A549 (cell line): ENCODE measurements around the gene AHSG. TPM values are rescaled to one million over a fixed set of nuclear protein-coding genes. Genes with fewer than 3 reads are reported as not detected.
A peak's percentile ranks its signal among the peaks of the same experiment; 100 is the strongest.

Source experiments
- ATAC-seq, 2 experiments: fragments of 200-7000 bp in 1 of 2; fragments of >200 bp in 1 of 2; cut with Nextera tagmentation in 1 of 2; cut with Tn5 transposase in 1 of 2; 3 replicates each; pipeline versions ENCODE4 v1.8.0 to v1.9.1; 2018 to 2020; ENCODE audit warnings: mild to moderate bottlenecking in 1 of 2, moderate library complexity in 1 of 2
- CTCF ChIA-PET: fragments of 300-600 bp; sonication (Branson Sonifier 250); formaldehyde crosslinking; extraction: SDS; loops from one replicate; lab custom pipeline; 2021; ENCODE audit warnings: antibody characterized with exemption, inconsistent platforms; lab: Yijun Ruan, JAX
- POLR2A ChIA-PET: fragments of 350-600 bp; formaldehyde crosslinking; extraction: SDS; loops from one replicate; lab custom pipeline; 2021; ENCODE audit warnings: antibody characterized with exemption, inconsistent platforms; lab: Yijun Ruan, JAX
- DNase-seq, 2 experiments: peaks; one replicate each; pipeline versions ENCODE4 v3.0.0 to v3.0.0-alpha.2; 2011 to 2016; ENCODE audit warnings: low read depth in 1 of 2, low spot score in 1 of 2
- FAIRE-seq: peaks from 2 replicates; lab custom pipeline; 2011; peaks lifted over from hg19 to GRCh38; lab: Jason Lieb, UNC
- H3K27ac ChIP-seq, 2 experiments: fragments of >200 bp; sonication (Bioruptor Twin); formaldehyde crosslinking; 3 replicates each; pipeline ENCODE4 v1.5.1; 2016 to 2017
- H3K4me1 ChIP-seq: fragments of >200 bp; sonication (Bioruptor Twin); formaldehyde crosslinking; 3 replicates; pipeline ENCODE4 v1.6.1; 2016
- H3K4me2 ChIP-seq: fragments of >200 bp; sonication (Bioruptor Twin); formaldehyde crosslinking; 3 replicates; pipeline ENCODE4 v1.6.1; 2016
- H3K4me3 ChIP-seq: fragments of >200 bp; sonication (Bioruptor Twin); formaldehyde crosslinking; 3 replicates; pipeline ENCODE4 v1.5.1; 2016
- H3K9me3 ChIP-seq: fragments of >200 bp; sonication (Bioruptor Twin); formaldehyde crosslinking; 3 replicates; pipeline ENCODE4 v1.6.1; 2016
- CBX2 ChIP-seq: fragments of 200-600 bp; sonication (generic); IDR thresholded peaks from 2 replicates; pipeline ENCODE4 v1.6.1; 2016; ENCODE audit warnings: low read depth, mild to moderate bottlenecking, borderline replicate concordance
- CHD2 ChIP-seq: fragments of 150-350 bp; IDR thresholded peaks from 2 replicates; pipeline ENCODE4 v1.6.1; 2014; ENCODE audit warnings: low read length; ENCODE audit not compliant: partially characterized antibody
- ESRRA ChIP-seq: fragments of 150-350 bp; IDR thresholded peaks from 2 replicates; pipeline ENCODE4 v1.6.1; 2014; ENCODE audit warnings: mild to moderate bottlenecking, low read length, borderline replicate concordance
- FOSL2 ChIP-seq, 2 experiments: fragments of 450-650 bp in 1 of 2; fragments of >200 bp in 1 of 2; sonication (Bioruptor Twin) in 1 of 2; formaldehyde crosslinking; IDR thresholded peaks; 2 replicates each; pipeline versions ENCODE4 v1.5.0 to v1.6.1; 2016 to 2020; ENCODE audit warnings: mild to moderate bottlenecking in 1 of 2, moderate library complexity in 1 of 2
- HEYL ChIP-seq: fragments of 250-450 bp; sonication (Bioruptor Pico); IDR thresholded peaks from 2 replicates; pipeline ENCODE4 v1.8.0; 2021; ENCODE audit warnings: mild to moderate bottlenecking, moderate library complexity
- JUNB ChIP-seq: fragments of >200 bp; sonication (Bioruptor Twin); formaldehyde crosslinking; IDR thresholded peaks from 2 replicates; pipeline ENCODE4 v1.6.1; 2016
- KDM1A ChIP-seq: fragments of 200-600 bp; sonication (generic); IDR thresholded peaks from 2 replicates; pipeline ENCODE4 v1.6.1; 2016; ENCODE audit warnings: low read depth, mild to moderate bottlenecking
- MAFK ChIP-seq: fragments of 450-650 bp; IDR thresholded peaks from 2 replicates; pipeline ENCODE4 v1.6.1; 2014; ENCODE audit not compliant: partially characterized antibody
- NFE2L2 ChIP-seq: fragments of 150-350 bp; conservative IDR thresholded peaks from 2 replicates; pipeline ENCODE4 v1.6.1; 2014; ENCODE audit warnings: low read length
- RAD21 ChIP-seq, 2 experiments: fragments of >200 bp in 1 of 2; sonication (Bioruptor Twin) in 1 of 2; formaldehyde crosslinking in 1 of 2; IDR thresholded peaks in 1 of 2; conservative IDR thresholded peaks in 1 of 2; 2 replicates in 1 of 2; 3 replicates in 1 of 2; pipeline ENCODE4 v1.6.1; 2012 to 2018; ENCODE audit warnings: inconsistent platforms in 1 of 2
- RCOR1 ChIP-seq: fragments of 150-350 bp; IDR thresholded peaks from 2 replicates; pipeline ENCODE4 v1.6.1; 2014; ENCODE audit warnings: antibody characterized with exemption, low read length, low read depth
- ZC3H11A ChIP-seq: fragments of 450-650 bp; IDR thresholded peaks from 2 replicates; pipeline ENCODE4 v1.6.1; 2014; ENCODE audit warnings: antibody characterized with exemption, mild to moderate bottlenecking
- whole genome bisulfite sequencing: methylation state at CpG from one replicate; pipeline ENCODE4 v1.1.6; 2017; ENCODE audit errors: missing lambda C conversion rate; 5-methylcytosine and 5-hydroxymethylcytosine counted together
- polyA plus RNA-seq, 4 experiments: library from polyadenylated mRNA; depleted of rRNA in 3 of 4; stranded (reverse); fragments of >200 nt; fragmentation: RNase III in 1 of 4; extraction: RNeasy Plus Mini Kit Qiagen cat#74134 plus additional on column Dnase treatment in 1 of 4; gene quantifications; 2 replicates in 3 of 4; 3 replicates in 1 of 4; pipeline ENCODE4 v1.2.3, GENCODE V29; 2011 to 2017
- TF ChIP-seq, protein P1 (sequence below): fragments of 150-350 bp; IDR thresholded peaks from 2 replicates; pipeline ENCODE4 v1.6.1; 2014; ENCODE audit warnings: low read depth, mild to moderate bottlenecking, low read length
- TF ChIP-seq, protein P2 (sequence below): fragments of 200-600 bp; sonication (generic); IDR thresholded peaks from 2 replicates; pipeline ENCODE4 v1.6.1; 2016; ENCODE audit warnings: antibody characterized with exemption, mild to moderate bottlenecking, moderate library complexity
- TF ChIP-seq, protein P3 (sequence below): fragments of 450-650 bp; IDR thresholded peaks from 2 replicates; pipeline ENCODE4 v1.6.1; 2014; ENCODE audit warnings: antibody characterized with exemption

AHSG gene
- polyA plus RNA-seq, 2 of the 4 experiments (the other 2 are of a cell fraction), result 0.08 to 0.49 TPM

DNA sequence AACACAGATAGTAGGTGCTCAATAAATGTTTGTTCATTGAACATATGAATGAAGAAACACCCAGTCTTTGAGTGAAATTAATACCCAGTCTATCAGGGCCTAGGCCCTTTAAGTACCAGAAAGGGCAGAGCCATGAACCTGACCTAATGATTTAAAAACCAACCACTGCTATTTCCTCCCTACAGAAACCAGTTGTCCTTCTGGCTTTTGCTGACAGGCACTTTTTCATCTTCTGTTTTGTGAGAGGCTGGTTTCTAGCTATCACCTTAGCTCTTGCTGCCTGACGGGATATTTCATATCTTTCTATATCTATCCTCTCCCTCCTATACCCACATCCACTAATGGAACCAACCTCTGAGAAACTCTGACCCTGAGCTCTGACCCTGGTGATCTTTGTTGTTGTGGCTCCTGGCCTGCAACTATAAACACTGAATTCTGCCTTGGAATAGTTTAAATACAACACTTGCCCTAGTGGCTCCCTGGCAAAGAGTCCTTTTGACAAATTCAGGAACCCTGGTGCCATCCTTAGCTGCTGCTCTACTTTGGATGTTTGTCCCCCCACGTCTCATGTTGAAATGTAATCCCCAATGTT is 4.1 kb upstream of the AHSG start:
- DNase-seq (no peak), ATAC-seq (no peak), FAIRE-seq (no peak)
- H3K4me3 ChIP-seq, result no peak overlapping the region
- ChIA-PET CTCF (interaction anchor here (0.7 to 3.2 kb wide), 8 partner anchors 8 to 626 kb away, joined by 3 to 14 read pairs (median 4); no protein-coding TSS in a partner anchor), POLR2A (no interaction called here)
- no peak overlapping the region for H3K27ac ChIP-seq
- 86% methylated on average over 2 of the region's 2 CpGs for WGBS
- no peak overlapping the region for H3K4me2 ChIP-seq
- H3K4me1 ChIP-seq, result peaks cover 19% of the 10 kb centered on the region
- H3K9me3 ChIP-seq, result no peaks in the 10 kb centered on the region
- TF ChIP-seq MAFK (peak; percentile 27), CBX2 (no peak)

DNA sequence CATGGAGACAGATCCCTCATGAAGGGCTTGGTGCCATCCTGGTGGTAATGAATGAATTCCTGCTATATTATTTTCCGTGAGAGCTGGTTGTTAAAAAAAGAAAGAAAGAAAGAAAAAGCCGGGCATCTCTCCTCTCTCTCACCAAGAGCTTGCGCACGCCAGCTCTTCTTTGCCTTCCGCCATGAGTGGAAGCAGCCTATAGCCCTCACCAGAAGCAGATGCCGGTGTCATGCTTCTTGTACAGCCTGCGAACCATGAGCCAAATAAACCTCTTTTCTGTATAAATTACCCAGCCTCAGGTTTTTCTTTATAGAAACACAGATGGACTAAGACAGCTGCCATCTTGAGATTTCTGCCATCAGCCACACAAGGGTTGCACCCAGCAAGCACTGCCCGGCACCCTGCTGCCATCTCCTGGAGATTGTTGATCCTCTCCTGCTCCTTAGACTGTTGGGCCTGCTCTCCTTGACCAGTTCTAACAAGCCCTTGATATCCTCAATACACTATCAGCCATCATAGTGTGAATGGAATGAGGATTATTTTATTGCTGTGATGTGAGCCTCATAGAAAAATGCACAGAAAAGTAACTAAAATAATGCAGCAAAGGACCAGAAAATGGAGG is 3.5 kb upstream of the AHSG start:
- CTCF ChIA-PET, result interaction anchor here (0.8 to 3.2 kb wide), 7 partner anchors 8 to 627 kb away, joined by 3 to 14 read pairs (median 5); no protein-coding TSS in a partner anchor
- POLR2A ChIA-PET, result no interaction called here
- no peaks in the 10 kb centered on the region for H3K9me3 ChIP-seq
- peak in 1 of 2 experiments; percentile 41 for DNase-seq
- TF ChIP-seq, protein P1, sequence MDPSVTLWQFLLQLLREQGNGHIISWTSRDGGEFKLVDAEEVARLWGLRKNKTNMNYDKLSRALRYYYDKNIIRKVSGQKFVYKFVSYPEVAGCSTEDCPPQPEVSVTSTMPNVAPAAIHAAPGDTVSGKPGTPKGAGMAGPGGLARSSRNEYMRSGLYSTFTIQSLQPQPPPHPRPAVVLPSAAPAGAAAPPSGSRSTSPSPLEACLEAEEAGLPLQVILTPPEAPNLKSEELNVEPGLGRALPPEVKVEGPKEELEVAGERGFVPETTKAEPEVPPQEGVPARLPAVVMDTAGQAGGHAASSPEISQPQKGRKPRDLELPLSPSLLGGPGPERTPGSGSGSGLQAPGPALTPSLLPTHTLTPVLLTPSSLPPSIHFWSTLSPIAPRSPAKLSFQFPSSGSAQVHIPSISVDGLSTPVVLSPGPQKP, result no peak
- TF ChIP-seq, protein P2, sequence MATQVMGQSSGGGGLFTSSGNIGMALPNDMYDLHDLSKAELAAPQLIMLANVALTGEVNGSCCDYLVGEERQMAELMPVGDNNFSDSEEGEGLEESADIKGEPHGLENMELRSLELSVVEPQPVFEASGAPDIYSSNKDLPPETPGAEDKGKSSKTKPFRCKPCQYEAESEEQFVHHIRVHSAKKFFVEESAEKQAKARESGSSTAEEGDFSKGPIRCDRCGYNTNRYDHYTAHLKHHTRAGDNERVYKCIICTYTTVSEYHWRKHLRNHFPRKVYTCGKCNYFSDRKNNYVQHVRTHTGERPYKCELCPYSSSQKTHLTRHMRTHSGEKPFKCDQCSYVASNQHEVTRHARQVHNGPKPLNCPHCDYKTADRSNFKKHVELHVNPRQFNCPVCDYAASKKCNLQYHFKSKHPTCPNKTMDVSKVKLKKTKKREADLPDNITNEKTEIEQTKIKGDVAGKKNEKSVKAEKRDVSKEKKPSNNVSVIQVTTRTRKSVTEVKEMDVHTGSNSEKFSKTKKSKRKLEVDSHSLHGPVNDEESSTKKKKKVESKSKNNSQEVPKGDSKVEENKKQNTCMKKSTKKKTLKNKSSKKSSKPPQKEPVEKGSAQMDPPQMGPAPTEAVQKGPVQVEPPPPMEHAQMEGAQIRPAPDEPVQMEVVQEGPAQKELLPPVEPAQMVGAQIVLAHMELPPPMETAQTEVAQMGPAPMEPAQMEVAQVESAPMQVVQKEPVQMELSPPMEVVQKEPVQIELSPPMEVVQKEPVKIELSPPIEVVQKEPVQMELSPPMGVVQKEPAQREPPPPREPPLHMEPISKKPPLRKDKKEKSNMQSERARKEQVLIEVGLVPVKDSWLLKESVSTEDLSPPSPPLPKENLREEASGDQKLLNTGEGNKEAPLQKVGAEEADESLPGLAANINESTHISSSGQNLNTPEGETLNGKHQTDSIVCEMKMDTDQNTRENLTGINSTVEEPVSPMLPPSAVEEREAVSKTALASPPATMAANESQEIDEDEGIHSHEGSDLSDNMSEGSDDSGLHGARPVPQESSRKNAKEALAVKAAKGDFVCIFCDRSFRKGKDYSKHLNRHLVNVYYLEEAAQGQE, result no peak
- peak in 1 of 2 experiments; percentile 38; a peak in 2 of 5 replicates for TF ChIP-seq RAD21 (conservative IDR thresholded peaks at IDR 0.05 in 1 of 2, IDR thresholded peaks at IDR 0.05 in 1 of 2)
- TF ChIP-seq, all 56 proteins: peak for 1
- Histone ChIP-seq H3K27ac (no peak overlapping the region), H3K4me1 (peaks cover 19% of the 10 kb centered on the region), H3K4me3 (no peak overlapping the region), H3K4me2 (no peak overlapping the region)
- peak in 1 of 2 experiments; percentile 79; a peak in 3 of 6 replicates for ATAC-seq
- 80% methylated on average over 8 of the region's 8 CpGs for WGBS
- FAIRE-seq, result no peak

DNA sequence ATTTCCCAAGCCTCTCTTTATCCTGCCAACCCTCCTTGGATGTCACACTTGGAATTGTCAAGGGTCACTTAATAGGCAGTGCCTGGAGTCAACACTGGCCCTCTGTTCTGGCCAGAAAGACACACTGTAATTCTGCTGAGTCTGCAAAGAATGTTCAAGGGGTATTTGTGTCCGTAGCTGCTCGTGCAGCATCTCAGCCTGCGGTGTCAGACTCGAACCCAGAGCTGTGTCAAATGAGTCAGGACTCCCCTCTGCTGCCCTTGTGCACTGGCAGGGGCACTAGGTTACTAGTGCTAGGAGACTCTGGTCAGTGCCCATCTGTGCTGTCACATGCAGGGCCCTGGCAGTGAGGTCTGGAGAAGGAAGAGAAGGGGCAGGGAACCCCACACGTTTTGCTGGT is 795 bp upstream of the AHSG start:
- H3K4me3 ChIP-seq, result no peak overlapping the region
- DNase-seq, result no peak
- CTCF ChIA-PET, result interaction anchor here (0.6 to 1.5 kb wide), 5 partner anchors 9 to 19 kb away, joined by 3 to 7 read pairs (median 3); no protein-coding TSS in a partner anchor
- no peaks in the 10 kb centered on the region for H3K9me3 ChIP-seq
- no peak for TF ChIP-seq ZC3H11A
- TF ChIP-seq MAFK, result peak; percentile 88
- 49% methylated on average over 5 of the region's 5 CpGs for WGBS
- H3K4me1 ChIP-seq, result peaks cover 7% of the 10 kb centered on the region
- ATAC-seq, result no peak
- no peak overlapping the region for H3K27ac ChIP-seq
- POLR2A ChIA-PET, result interaction anchor here (1.0 kb wide), 1 partner anchor 171 kb away, joined by 3 read pairs; the partner anchor contains the start of gene EIF4A2
- H3K4me2 ChIP-seq, result no peak overlapping the region
- no peak for FAIRE-seq

DNA sequence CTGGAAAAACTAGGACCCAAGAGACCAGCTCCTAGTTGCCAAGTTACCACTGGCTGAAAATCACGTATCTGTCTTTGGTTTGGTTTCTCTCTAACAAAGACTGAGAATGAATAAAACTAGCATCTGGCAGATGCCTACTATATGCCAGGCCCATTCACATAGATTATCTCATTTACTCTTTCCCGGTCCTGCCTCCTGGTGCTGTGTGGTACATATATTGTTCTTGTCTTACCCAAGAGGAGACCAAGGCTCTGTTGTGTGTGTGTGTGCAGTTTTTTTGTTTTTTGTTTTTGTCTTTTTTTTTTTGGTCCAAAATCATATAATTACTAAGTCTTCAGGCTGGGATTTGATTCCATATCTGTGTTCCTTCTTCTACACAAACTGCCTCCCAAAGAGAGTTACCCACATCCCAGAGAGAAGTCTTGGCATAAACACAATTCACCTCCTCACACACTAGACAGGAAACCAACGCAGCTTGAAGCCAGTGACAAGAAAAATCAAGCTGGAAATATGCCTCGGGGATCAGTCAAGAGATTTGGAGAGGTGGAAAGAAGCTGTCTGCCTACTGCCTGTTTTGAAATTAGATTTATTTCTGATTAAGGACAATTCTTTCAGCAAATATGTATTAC is 891 bp downstream of the AHSG start:
- 54% methylated on average over 4 of the region's 4 CpGs for WGBS
- no peak for FAIRE-seq
- CTCF ChIA-PET, result interaction anchor here (0.6 to 5.5 kb wide), 16 partner anchors 10 to 737 kb away, joined by 3 to 62 read pairs (median 8); partner anchors contain the start of genes DNAJB11, FETUB and TBCCD1
- ATAC-seq, result no peak
- no peak overlapping the region for H3K4me3 ChIP-seq
- H3K4me1 ChIP-seq, result peaks cover 8% of the 10 kb centered on the region
- H3K4me2 ChIP-seq, result no peak overlapping the region
- no peak for DNase-seq
- no peaks in the 10 kb centered on the region for H3K9me3 ChIP-seq
- POLR2A ChIA-PET, result interaction anchor here (0.6 kb wide), 1 partner anchor 170 kb away, joined by 3 read pairs; no protein-coding TSS in a partner anchor
- no peak overlapping the region for H3K27ac ChIP-seq
- TF ChIP-seq RCOR1 (no peak), KDM1A (no peak), HEYL (CRISPR knock-in tag) (no peak), NFE2L2 (no peak), ESRRA (no peak), JUNB (no peak), ZC3H11A (no peak), CHD2 (no peak), FOSL2 (IDR thresholded peaks at IDR 0.05) (no peak), FOSL2 (CRISPR knock-in tag; IDR thresholded peaks at IDR 0.05) (no peak)
- TF ChIP-seq, protein P2, result no peak
- TF ChIP-seq, protein P3, sequence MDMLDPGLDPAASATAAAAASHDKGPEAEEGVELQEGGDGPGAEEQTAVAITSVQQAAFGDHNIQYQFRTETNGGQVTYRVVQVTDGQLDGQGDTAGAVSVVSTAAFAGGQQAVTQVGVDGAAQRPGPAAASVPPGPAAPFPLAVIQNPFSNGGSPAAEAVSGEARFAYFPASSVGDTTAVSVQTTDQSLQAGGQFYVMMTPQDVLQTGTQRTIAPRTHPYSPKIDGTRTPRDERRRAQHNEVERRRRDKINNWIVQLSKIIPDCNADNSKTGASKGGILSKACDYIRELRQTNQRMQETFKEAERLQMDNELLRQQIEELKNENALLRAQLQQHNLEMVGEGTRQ, result no peak
